ENCODE results near the gene SUMO4. TPM values are rescaled to one million over a fixed set of nuclear protein-coding genes. Genes with fewer than 3 reads are reported as not detected.

Gene SUMO4
- polyA plus RNA-seq, 1 donor: 0.52 TPM

Other genes with a start within 250 kb of the SUMO4 start
- gene TAB2, start 82.5 kb upstream of the SUMO4 start, polyA plus RNA-seq: 43.7 TPM
- 3.5 TPM for gene ZC3H12D, start 84.8 kb downstream of the SUMO4 start, polyA plus RNA-seq
- 35.6 TPM for gene PPIL4, start 145.8 kb downstream of the SUMO4 start, polyA plus RNA-seq
- 36.1 TPM for gene GINM1, start 166.1 kb downstream of the SUMO4 start, polyA plus RNA-seq
- gene KATNA1, start 248.5 kb downstream of the SUMO4 start, polyA plus RNA-seq: 14.2 TPM